T47D (cell line): ENCODE measurements around the gene SETD5.

Source experiments
- DNase-seq, 2 experiments: peaks; one replicate each; pipeline versions ENCODE4 v3.0.0 to v3.0.0-alpha.2; 2011 to 2012; ENCODE audit warnings: low read depth in 1 of 2, low spot score in 1 of 2
- JUND ChIP-seq: IDR thresholded peaks from 2 replicates; pipeline ENCODE4 v1.6.1; 2012; ENCODE audit warnings: low read depth
- in situ Hi-C: cut with HindIII; loops from 2 replicates; pipeline ENCODE4 v1.10.0; 2016; ENCODE audit warnings: low sequenced_read_pairs, low pct_unique_long_range_greater_than_20kb

SETD5 gene

DNA sequence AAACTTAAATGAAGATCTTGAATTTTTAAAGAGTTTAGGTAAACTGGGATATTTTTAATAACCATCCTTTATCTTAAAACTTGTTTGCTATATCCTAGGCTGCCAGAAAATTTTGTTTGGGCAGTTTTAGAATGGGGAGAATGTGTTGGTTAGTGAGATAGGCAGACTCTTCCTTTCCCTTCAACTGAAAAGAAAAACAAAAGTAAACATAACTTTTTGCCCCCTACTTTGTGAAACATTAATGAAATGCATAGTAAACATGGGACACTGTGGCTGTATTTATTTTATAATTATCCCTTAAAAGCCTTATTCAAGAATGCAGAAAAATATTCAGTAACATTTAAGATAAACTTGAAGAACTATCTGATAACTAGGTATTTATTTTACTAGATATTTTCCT lies 31.0 kb downstream of the SETD5 start:
- in situ Hi-C loops, result no loop called here
- TF ChIP-seq JUND, result no peak
- no peak for DNase-seq

DNA sequence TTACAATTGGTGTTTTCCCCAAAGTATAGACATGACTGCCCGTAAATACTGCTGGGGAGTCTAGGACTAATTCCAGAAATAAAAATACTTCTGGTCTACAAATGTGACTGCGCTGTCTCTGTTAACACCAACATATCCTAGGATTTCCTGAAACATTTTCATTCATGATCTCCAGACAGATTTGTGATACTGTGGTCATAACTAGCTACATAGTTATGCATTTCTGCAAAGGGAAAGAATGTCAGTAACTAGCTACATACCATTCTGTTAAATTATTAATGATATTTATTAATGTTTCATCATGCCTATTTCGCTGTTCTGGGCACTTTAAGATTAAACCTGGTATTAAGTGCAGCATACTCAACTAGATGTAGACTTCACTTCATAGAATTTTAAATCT lies 33.3 kb downstream of the SETD5 start:
- in situ Hi-C loops, result no loop called here
- no peak for DNase-seq
- no peak for TF ChIP-seq JUND

GRCh38 chr3:9433627-9434521 lies 36.5 kb downstream of the SETD5 start:
- TF ChIP-seq JUND, result no peak
- DNase-seq, result no peak
- in situ Hi-C loops, result no loop called here

DNA sequence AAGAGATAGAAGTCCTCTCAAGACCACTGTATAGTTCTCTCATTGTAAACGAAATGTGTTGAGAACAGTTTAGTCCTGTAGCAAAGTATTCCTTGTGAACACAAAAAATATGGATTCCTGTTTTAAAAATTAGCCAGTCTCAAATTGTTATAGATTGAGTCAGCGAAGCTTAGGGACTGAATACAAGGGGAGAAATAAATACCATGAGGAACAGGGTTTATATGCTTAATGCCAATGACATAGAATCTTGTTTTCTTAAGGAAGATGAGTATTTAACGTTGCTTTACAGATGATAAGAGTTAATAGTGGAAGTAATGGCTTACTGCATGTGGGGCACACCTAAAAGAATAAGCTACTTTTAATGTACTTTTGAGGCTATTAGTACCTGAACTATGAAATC lies 37.9 kb downstream of the SETD5 start:
- no peak for DNase-seq
- in situ Hi-C loops, result no loop called here
- no peak for TF ChIP-seq JUND

DNA sequence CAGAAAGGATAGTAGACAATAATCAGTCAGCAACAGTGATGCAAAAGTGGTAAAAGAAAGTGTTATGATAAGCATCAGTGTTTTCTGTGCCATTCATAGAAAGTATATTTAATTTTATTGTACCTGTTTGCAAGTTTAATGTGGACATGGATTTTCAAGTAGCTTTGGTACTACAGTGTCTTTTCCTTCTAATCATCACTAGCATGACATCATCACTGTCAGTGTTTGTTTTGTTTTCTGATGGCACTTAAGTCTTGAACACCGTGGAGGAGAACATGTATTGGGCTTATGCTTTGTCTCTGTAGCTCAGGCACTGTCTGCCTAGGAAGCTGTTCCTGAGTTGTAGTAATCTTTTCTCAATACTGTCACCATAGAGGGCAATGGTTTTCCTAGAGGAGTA lies 41.9 kb downstream of the SETD5 start:
- DNase-seq, result no peak
- TF ChIP-seq JUND, result no peak

DNA sequence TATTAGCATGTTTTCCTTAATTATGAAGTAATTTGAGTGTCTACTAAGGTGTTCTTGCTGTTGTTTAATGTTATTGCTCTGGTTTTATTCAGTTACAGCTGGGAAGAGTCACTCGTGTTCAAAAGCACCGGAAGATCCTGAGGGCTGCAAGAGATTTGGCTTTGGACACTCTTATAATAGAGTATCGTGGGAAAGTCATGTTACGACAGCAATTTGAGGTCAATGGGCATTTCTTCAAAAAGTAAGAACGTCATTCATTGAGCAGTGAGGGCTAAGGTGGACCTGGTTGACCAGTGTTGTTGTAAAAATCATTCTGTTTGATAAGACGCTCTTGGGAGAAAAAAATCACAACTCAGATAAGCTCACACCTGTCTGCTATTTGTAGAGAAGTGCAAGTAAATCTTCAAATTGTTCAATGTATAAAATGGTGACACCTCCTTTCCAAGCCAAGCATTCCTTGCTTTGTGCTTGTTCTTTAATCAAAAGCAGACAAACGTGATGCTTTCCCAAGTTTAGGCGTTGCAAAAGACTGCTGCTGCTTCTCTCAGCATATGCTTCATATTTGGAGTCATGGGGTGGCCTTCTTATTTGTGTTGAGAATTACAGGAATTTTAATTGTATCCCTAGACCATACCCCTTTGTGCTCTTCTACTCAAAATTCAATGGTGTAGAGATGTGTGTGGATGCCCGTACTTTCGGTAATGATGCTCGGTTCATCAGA lies 44.2 kb downstream of the SETD5 start:
- in situ Hi-C loops, result no loop called here
- DNase-seq, result no peak
- no peak for TF ChIP-seq JUND

More for the DNA sequence above, 41.9 kb downstream of the SETD5 start:
- in situ Hi-C loops, result no loop called here

GRCh38 chr3:9448071-9448470 lies 50.7 kb downstream of the SETD5 start:
- no peak for DNase-seq
- no peak for TF ChIP-seq JUND
- in situ Hi-C loops, result no loop called here

DNA sequence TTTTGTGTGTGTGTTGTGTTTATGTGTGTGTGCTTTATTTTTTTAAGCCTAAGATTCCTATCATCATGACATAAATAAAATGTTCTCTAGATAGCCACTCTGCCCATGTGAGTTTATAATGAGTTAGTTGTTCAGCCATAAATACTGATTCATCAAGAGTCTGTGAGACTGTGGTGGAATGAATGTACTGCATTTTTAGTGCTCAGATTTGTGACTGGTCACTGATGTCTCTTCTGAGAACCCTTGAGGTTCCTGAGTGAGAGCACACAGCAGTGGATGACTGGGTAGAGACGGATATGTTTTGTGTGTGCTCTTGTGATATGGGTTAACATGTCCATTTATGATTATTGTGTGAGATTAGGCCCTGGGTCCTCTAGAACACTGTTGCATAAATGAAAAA lies 51.2 kb downstream of the SETD5 start:
- DNase-seq, result no peak
- no peak for TF ChIP-seq JUND
- in situ Hi-C loops, result no loop called here

DNA sequence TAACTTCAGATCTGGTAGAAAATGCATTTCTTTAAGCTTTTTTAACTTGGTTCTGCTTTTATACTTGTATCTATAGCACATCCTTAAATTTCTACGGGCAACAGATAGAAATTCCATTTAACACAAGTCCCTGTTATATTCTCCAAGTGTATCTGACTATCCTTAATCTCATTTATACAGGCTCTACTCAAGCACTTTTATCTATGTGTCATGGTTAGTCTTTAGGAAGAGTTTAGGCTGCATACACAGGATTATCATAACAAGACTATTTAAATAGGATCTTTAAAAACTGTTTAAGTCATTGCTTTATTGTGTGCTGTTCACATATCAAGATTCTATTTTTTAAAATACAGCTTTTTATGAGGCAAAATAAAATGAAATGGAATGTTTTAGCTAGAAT lies 52.7 kb downstream of the SETD5 start:
- TF ChIP-seq JUND, result no peak
- DNase-seq, result no peak
- in situ Hi-C loops, result no loop called here

GRCh38 chr3:9450991-9451390 lies 53.6 kb downstream of the SETD5 start:
- in situ Hi-C loops, result no loop called here
- TF ChIP-seq JUND, result no peak
- no peak for DNase-seq

- no peak for TF ChIP-seq JUND
- in situ Hi-C loops, result no loop called here
- DNase-seq, result no peak
Observed at GRCh38 chr3:9452417-9452816, 55.0 kb downstream of the SETD5 start.

DNA sequence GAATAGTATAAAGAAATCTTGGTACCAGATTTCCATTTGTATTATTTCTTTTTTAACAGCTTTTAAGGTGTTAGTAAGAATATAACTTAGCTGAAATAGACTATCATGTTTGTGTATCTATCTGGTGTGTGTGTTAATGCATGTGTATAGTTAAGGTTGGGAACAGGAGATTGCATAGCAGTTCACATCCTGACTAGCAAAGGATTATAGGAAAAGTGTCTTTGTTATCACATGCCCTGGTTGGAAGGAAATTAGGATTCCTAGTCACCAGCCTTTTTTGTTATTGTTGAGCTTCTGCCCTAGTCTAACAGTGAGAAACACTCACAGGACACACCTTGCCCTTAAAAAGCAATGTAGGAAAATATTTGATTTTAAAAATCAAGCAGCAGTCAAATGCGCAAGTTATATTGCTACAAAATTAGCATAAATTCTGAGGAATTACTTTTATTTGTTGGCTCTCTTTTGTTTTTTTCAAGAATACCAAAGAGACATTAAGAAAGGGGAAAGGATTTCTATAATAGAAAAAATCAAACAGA lies 58.2 kb downstream of the SETD5 start:
- in situ Hi-C loops, result no loop called here
- DNase-seq, result no peak
- TF ChIP-seq JUND, result no peak

- no peak for TF ChIP-seq JUND
- in situ Hi-C loops, result no loop called here
- no peak for DNase-seq
Observed at GRCh38 chr3:9467451-9467850, 70.0 kb downstream of the SETD5 start.
